Superior temporal gyrus (tissue), 1 donor: ENCODE results near the gene DYSF.
"Not testable (repeated sequence)": the region's sequence is repeated elsewhere in the genome, so short reads cannot be mapped to it uniquely, and the experiment has no call there.

Experiments used
- DNase-seq: peaks from one replicate; pipeline ENCODE4 v3.0.0-alpha.2; 2016; ENCODE audit errors: extremely low spot score

Gene DYSF

GRCh38 chr2:71647356-71647755, 194.0 kb downstream of the DYSF start:
- DNase-seq = no peak

GRCh38 chr2:71655498-71655897, 202.1 kb downstream of the DYSF start:
- no peak for DNase-seq

- not testable (repeated sequence) for DNase-seq
Observed at GRCh38 chr2:71658256-71658655, 204.9 kb downstream of the DYSF start.

GRCh38 chr2:71658771-71659170, 205.4 kb downstream of the DYSF start:
- DNase-seq = no peak

- no peak for DNase-seq
Observed at GRCh38 chr2:71659868-71660518, 206.6 kb downstream of the DYSF start.

GRCh38 chr2:71661782-71662181, 208.4 kb downstream of the DYSF start:
- no peak for DNase-seq

GRCh38 chr2:71662665-71663394, 209.5 kb downstream of the DYSF start:
- no peak for DNase-seq

- DNase-seq = no peak
Observed at GRCh38 chr2:71664161-71664560, 210.8 kb downstream of the DYSF start.

- no peak for DNase-seq
Observed at GRCh38 chr2:71665168-71666093, 212.1 kb downstream of the DYSF start.

GRCh38 chr2:71666094-71666474, 212.7 kb downstream of the DYSF start:
- no peak for DNase-seq

- no peak for DNase-seq
Observed at GRCh38 chr2:71667256-71668182, 214.2 kb downstream of the DYSF start.

GRCh38 chr2:71668326-71669057, 215.1 kb downstream of the DYSF start:
- DNase-seq = no peak

GRCh38 chr2:71669058-71669456, 215.7 kb downstream of the DYSF start:
- DNase-seq = no peak

GRCh38 chr2:71669628-71670429, 216.5 kb downstream of the DYSF start:
- no peak for DNase-seq

- no peak for DNase-seq
Observed at GRCh38 chr2:71670430-71670795, 217.1 kb downstream of the DYSF start.

- no peak for DNase-seq
Observed at GRCh38 chr2:71671203-71671854, 218.0 kb downstream of the DYSF start.

GRCh38 chr2:71671895-71672825, 218.8 kb downstream of the DYSF start:
- DNase-seq = no peak
